GM23248 (cell line): ENCODE measurements around the gene PCED1B. TPM values are rescaled to one million over a fixed set of nuclear protein-coding genes. Genes with fewer than 3 reads are reported as not detected.

Experiments
- DNase-seq: peaks from one replicate; pipeline ENCODE4 v3.0.0-alpha.2; 2015
- H2AFZ ChIP-seq: fragments of 200-600 bp; sonication (generic); 2 replicates; pipeline ENCODE4 v1.6.1; 2016; ENCODE audit warnings: antibody characterized with exemption
- H3F3A ChIP-seq: fragments of 200-600 bp; sonication (generic); 2 replicates; pipeline ENCODE4 v1.6.1; 2016; ENCODE audit warnings: mild to moderate bottlenecking, antibody characterized with exemption, mixed run types; ENCODE audit not compliant: insufficient read depth
- H3K27ac ChIP-seq: fragments of 200-600 bp; sonication (generic); 2 replicates; pipeline ENCODE4 v1.5.1; 2016; ENCODE audit warnings: mild to moderate bottlenecking
- H3K27me3 ChIP-seq: fragments of 200-600 bp; sonication (generic); replicated peaks from 2 replicates; pipeline ENCODE4 v1.6.1; 2016; ENCODE audit warnings: mild to moderate bottlenecking; ENCODE audit not compliant: insufficient read depth
- H3K36me3 ChIP-seq: fragments of 200-600 bp; sonication (generic); 2 replicates; pipeline ENCODE4 v1.6.1; 2016; ENCODE audit warnings: low read depth, mild to moderate bottlenecking
- H3K4me1 ChIP-seq: fragments of 200-600 bp; sonication (generic); 2 replicates; pipeline ENCODE4 v1.6.1; 2016; ENCODE audit warnings: mild to moderate bottlenecking; ENCODE audit not compliant: insufficient read depth
- H3K4me2 ChIP-seq: fragments of 200-600 bp; sonication (generic); one replicate; pipeline ENCODE4 v1.6.1; 2016; ENCODE audit warnings: mild to moderate bottlenecking; ENCODE audit not compliant: unreplicated experiment
- H3K4me3 ChIP-seq: fragments of 200-600 bp; sonication (generic); 2 replicates; pipeline ENCODE4 v1.5.1; 2016; ENCODE audit warnings: mild to moderate bottlenecking
- H3K79me2 ChIP-seq: fragments of 200-600 bp; sonication (generic); 2 replicates; pipeline ENCODE4 v1.6.1; 2016; ENCODE audit warnings: mild to moderate bottlenecking; ENCODE audit not compliant: insufficient read depth
- H3K9ac ChIP-seq: fragments of 200-600 bp; sonication (generic); 2 replicates; pipeline ENCODE4 v1.6.1; 2016; ENCODE audit warnings: mild to moderate bottlenecking
- H3K9me2 ChIP-seq: fragments of 200-600 bp; sonication (generic); 2 replicates; pipeline ENCODE4 v1.6.1; 2016; ENCODE audit warnings: mixed run types, mild to moderate bottlenecking, moderate library complexity; ENCODE audit not compliant: insufficient read depth
- H3K9me3 ChIP-seq: fragments of 200-600 bp; sonication (generic); one replicate; pipeline ENCODE4 v1.6.1; 2017; ENCODE audit warnings: low read depth
- H4K20me1 ChIP-seq: fragments of 200-600 bp; sonication (generic); 2 replicates; pipeline ENCODE4 v1.6.0; 2016; ENCODE audit not compliant: insufficient read depth
- EZH2 ChIP-seq: fragments of 200-600 bp; sonication (generic); IDR thresholded peaks from 2 replicates; pipeline ENCODE4 v1.6.1; 2018; ENCODE audit warnings: antibody characterized with exemption, mild to moderate bottlenecking; ENCODE audit not compliant: insufficient read depth, poor library complexity, severe bottlenecking
- EZH2phosphoT487 ChIP-seq: fragments of 200-600 bp; sonication (generic); IDR thresholded peaks from 2 replicates; pipeline ENCODE4 v1.6.1; 2018; ENCODE audit warnings: antibody characterized with exemption, moderate library complexity, mild to moderate bottlenecking, low read depth; ENCODE audit not compliant: insufficient read depth
- WGBS, 2 experiments: methylation state at CpG; one replicate each; pipeline ENCODE4 v1.1.6; 2015 to 2017; ENCODE audit warnings: low lambda C conversion rate in 2 of 2, low coverage in 1 of 2; ENCODE audit errors: missing lambda C conversion rate in 2 of 2; 5-methylcytosine and 5-hydroxymethylcytosine counted together
- in situ Hi-C: fragments of 300-500 bp; cut with MboI; formaldehyde crosslinking; loops from 2 replicates; pipeline ENCODE4 v1.15.0; 2020
- polyA plus RNA-seq: library from polyadenylated mRNA; unstranded; fragments of >200 nt; fragmentation: Nextera tagmentation; extraction: Ambion mirVana; gene quantifications from 2 replicates; pipeline ENCODE4 v1.2.1, GENCODE V29; 2016
- total RNA-seq: library from RNA; depleted of rRNA; stranded (reverse); fragments of >200 nt; shearing (Covaris generic); gene quantifications from 2 replicates; pipeline ENCODE4 v1.2.3, GENCODE V29; 2014

Gene PCED1B
- total and polyA plus RNA-seq, 2 experiments from 2014 or later: 3.5 to 3.6 TPM

DNA sequence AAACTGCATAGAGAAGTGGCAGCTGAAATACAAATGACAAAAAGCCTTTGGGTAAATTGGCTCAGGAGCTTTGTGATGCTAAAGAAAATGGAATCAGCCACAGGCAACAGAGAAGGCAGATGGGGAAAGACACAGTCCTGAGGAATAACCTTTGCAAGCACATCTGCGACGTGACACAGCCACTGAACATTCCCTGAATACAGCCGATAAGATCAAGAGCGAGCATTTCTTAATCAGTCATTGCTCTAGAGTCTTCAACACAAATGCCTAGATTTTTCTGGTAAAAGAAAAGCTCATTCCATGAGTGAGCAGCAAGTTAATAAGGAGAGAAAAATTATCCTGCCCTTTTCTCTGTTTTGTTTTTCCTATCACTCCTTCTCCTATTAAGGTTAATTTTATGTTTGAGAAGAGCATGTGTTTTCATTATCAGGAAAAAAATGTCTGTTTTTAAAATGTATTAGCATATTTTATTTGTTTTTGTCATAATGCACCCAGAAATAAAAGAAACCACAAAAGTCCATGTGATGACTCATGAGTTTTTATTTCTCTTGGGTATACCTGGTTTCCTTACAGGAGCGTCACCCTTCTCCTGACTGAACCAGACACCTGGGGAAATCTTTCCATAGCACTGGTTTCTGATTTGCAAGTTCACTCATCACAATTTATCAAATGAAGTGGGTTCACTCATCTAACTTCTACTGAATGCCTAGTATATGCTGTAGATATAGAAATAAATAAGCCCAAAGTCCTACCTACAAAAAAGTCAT lies 45.4 kb upstream of the PCED1B start:
- 97% methylated on average over 5 of the region's 5 CpGs for WGBS, 2 experiments
- TF ChIP-seq EZH2 (no peak), EZH2phosphoT487 (no peak)

DNA sequence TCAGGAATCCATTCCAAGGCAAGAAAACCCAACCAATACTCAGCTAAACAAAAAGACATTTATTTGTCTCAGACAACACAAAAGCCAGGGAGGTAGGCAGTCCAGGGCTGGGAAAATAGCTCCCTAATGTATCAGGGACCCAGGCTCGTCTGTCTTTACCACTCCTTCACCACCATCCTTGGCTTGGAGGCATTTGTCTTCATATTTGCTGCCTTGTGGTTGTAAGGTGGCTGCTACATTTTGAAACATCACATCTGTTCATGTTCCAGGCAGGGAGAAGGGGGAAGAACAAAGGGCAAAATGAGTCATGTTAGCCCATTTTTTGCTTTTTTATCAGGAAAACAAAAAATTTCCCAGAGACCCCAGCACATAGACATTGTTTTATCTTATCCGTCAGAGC lies 44.8 kb upstream of the PCED1B start:
- Histone ChIP-seq H2AFZ (no peak overlapping the region), H4K20me1 (no peaks in the 10 kb centered on the region), H3K36me3 (no peaks in the 10 kb centered on the region), H3K4me3 (no peak overlapping the region), H3K9me3 (no peaks in the 10 kb centered on the region), H3F3A (no peaks in the 10 kb centered on the region), H3K4me1 (peaks cover 8% of the 10 kb centered on the region), H3K9me2 (no peaks in the 10 kb centered on the region), H3K79me2 (no peaks in the 10 kb centered on the region), H3K27ac (no peak overlapping the region), H3K4me2 (no peak overlapping the region), H3K27me3 (no peaks in the 10 kb centered on the region), H3K9ac (no peak overlapping the region)
- no peak for DNase-seq
- in situ Hi-C loops: loop anchor here (10.0 kb wide), 2 partner anchors 270 to 630 kb away; no protein-coding TSS in a partner anchor
- 73 to 83% methylated on average over 2 of the region's 2 CpGs for WGBS, 2 experiments
- TF ChIP-seq EZH2phosphoT487 (no peak), EZH2 (no peak)

More for the DNA sequence above, 45.4 kb upstream of the PCED1B start:
- Histone ChIP-seq H3K27me3 (no peaks in the 10 kb centered on the region), H3K4me1 (peaks cover 8% of the 10 kb centered on the region), H3K9me2 (no peaks in the 10 kb centered on the region), H3K36me3 (no peaks in the 10 kb centered on the region), H3K9ac (no peak overlapping the region), H3K27ac (no peak overlapping the region), H3K9me3 (no peaks in the 10 kb centered on the region), H3K4me2 (no peak overlapping the region), H3F3A (no peaks in the 10 kb centered on the region), H4K20me1 (no peaks in the 10 kb centered on the region), H3K79me2 (no peaks in the 10 kb centered on the region), H3K4me3 (no peak overlapping the region), H2AFZ (no peak overlapping the region)
- in situ Hi-C loops: loop anchor here (10.0 kb wide), 2 partner anchors 271 to 631 kb away; no protein-coding TSS in a partner anchor
- DNase-seq: no peak

GRCh38 chr12:47035484-47035883 lies 43.9 kb upstream of the PCED1B start:
- Histone ChIP-seq H3K4me3 (no peak overlapping the region), H3K4me2 (no peak overlapping the region), H3K27me3 (no peaks in the 10 kb centered on the region), H3K27ac (no peak overlapping the region), H3F3A (no peaks in the 10 kb centered on the region), H3K79me2 (no peaks in the 10 kb centered on the region), H3K36me3 (no peaks in the 10 kb centered on the region), H3K9ac (no peak overlapping the region), H3K9me2 (no peaks in the 10 kb centered on the region), H3K9me3 (no peaks in the 10 kb centered on the region), H3K4me1 (peaks cover 8% of the 10 kb centered on the region), H2AFZ (no peak overlapping the region), H4K20me1 (no peaks in the 10 kb centered on the region)
- no peak for DNase-seq
- in situ Hi-C loops: loop anchor here (10.0 kb wide), 2 partner anchors 269 to 629 kb away; no protein-coding TSS in a partner anchor
- WGBS, 2 experiments: 60 to 62% methylated on average over 3 of the region's 3 CpGs
- TF ChIP-seq EZH2phosphoT487 (no peak), EZH2 (no peak)

DNA sequence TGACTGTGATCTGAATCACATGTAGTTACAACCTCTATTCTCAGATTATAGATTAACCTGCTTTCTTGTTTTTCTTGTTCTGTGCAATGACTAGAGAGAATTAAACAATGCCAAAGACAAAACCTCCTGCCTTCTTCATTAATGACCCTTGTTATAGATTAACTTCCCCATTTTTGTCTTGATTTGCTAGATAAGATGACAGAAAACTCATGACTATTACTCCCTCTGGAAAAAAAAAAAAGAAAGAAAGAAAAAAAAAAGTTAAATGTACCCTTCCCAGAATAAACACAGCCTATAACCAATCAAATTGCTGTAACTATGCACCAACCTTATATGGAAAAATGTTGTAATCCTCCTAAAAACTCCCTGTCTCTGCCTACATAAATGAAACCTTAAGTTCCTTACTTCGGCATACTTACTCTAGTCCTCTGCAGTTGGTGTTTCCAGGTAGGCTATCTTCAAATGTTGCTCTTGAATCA lies 41.1 kb upstream of the PCED1B start:
- no peaks in the 10 kb centered on the region for H3K27me3 ChIP-seq
- no peaks in the 10 kb centered on the region for H3K9me3 ChIP-seq
- TF ChIP-seq EZH2 (no peak), EZH2phosphoT487 (no peak)
- H2AFZ ChIP-seq: no peak overlapping the region
- no peak overlapping the region for H3K27ac ChIP-seq
- 84 to 85% methylated on average over 1 of the region's 1 CpG for WGBS, 2 experiments
- no peaks in the 10 kb centered on the region for H4K20me1 ChIP-seq
- no peaks in the 10 kb centered on the region for H3K9me2 ChIP-seq
- H3K36me3 ChIP-seq: no peaks in the 10 kb centered on the region
- H3F3A ChIP-seq: no peaks in the 10 kb centered on the region
- peaks cover under 1% of the 10 kb centered on the region; the same call in 1 of the 2 replicates for H3K4me1 ChIP-seq
- in situ Hi-C loops: loop anchor here (10.0 kb wide), 2 partner anchors 266 to 626 kb away; no protein-coding TSS in a partner anchor
- H3K4me3 ChIP-seq: no peak overlapping the region
- H3K79me2 ChIP-seq: no peaks in the 10 kb centered on the region
- H3K9ac ChIP-seq: no peak overlapping the region
- no peak overlapping the region for H3K4me2 ChIP-seq
- no peak for DNase-seq
